Ectodermal cell (in vitro differentiated cells): ENCODE measurements around the gene ELP1.
"Not testable (repeated sequence)": the region's sequence is repeated elsewhere in the genome, so short reads cannot be mapped to it uniquely, and the experiment has no call there.

Experiments used
- H3K27ac ChIP-seq: 2 replicates; pipeline ENCODE4 v1.7.0; 2013; ENCODE audit warnings: mild to moderate bottlenecking, low read depth, low read length; ENCODE audit not compliant: insufficient read depth, poor library complexity, severe bottlenecking
- H3K27me3 ChIP-seq: 2 replicates; pipeline ENCODE4 v1.7.0; 2013; ENCODE audit warnings: mild to moderate bottlenecking, low read length; ENCODE audit not compliant: insufficient read depth, control insufficient read depth, poor library complexity, severe bottlenecking
- H3K36me3 ChIP-seq: one replicate; pipeline ENCODE4 v1.7.0; 2013; ENCODE audit warnings: low read length; ENCODE audit not compliant: control insufficient read depth, insufficient read depth
- H3K4me1 ChIP-seq: one replicate; pipeline ENCODE4 v1.7.0; 2013; ENCODE audit warnings: low read length; ENCODE audit not compliant: control insufficient read depth, insufficient read depth
- H3K4me3 ChIP-seq: 2 replicates; pipeline ENCODE4 v1.7.0; 2013; ENCODE audit warnings: low read depth, low read length, control low read depth; ENCODE audit not compliant: insufficient read depth
- H3K9me3 ChIP-seq: 2 replicates; pipeline ENCODE4 v1.7.0; 2013; ENCODE audit warnings: mild to moderate bottlenecking, low read length, moderate library complexity; ENCODE audit not compliant: control insufficient read depth
- WGBS, 2 experiments: methylation state at CpG; one replicate each; pipeline ENCODE4 v1.1.7; 2013; ENCODE audit warnings: missing lambda C conversion rate in 2 of 2; 5-methylcytosine and 5-hydroxymethylcytosine counted together

Gene ELP1

GRCh38 chr9:108855529-108855886 lies 78.4 kb downstream of the ELP1 start:
- no peak overlapping the region for H3K27ac ChIP-seq
- 93 to 97% methylated on average over 25 of the region's 25 CpGs for WGBS, 2 experiments
- H3K27me3 ChIP-seq, result no peaks in the 10 kb centered on the region
- no peaks in the 10 kb centered on the region for H3K9me3 ChIP-seq
- H3K36me3 ChIP-seq, result no peaks in the 10 kb centered on the region
- no peak overlapping the region for H3K4me3 ChIP-seq
- peaks cover 3% of the 10 kb centered on the region for H3K4me1 ChIP-seq

- H3K4me3 ChIP-seq, result no peak overlapping the region
- H3K4me1 ChIP-seq, result peaks cover 3% of the 10 kb centered on the region
- WGBS, 2 experiments, result 96% methylated on average over 59 of the region's 59 CpGs
- H3K27ac ChIP-seq, result no peak overlapping the region
- no peaks in the 10 kb centered on the region for H3K36me3 ChIP-seq
- no peaks in the 10 kb centered on the region for H3K9me3 ChIP-seq
- H3K27me3 ChIP-seq, result no peaks in the 10 kb centered on the region
Measured at GRCh38 chr9:108854641-108855528, 79.0 kb downstream of the ELP1 start.

GRCh38 chr9:108854094-108854493 lies 79.8 kb downstream of the ELP1 start:
- H3K4me1 ChIP-seq, result peaks cover 3% of the 10 kb centered on the region
- H3K9me3 ChIP-seq, result no peaks in the 10 kb centered on the region
- no peak overlapping the region for H3K27ac ChIP-seq
- no peak overlapping the region for H3K4me3 ChIP-seq
- no peaks in the 10 kb centered on the region for H3K27me3 ChIP-seq
- WGBS, 2 experiments, result 84 to 94% methylated on average over 3 of the region's 3 CpGs
- H3K36me3 ChIP-seq, result no peaks in the 10 kb centered on the region

- WGBS, 2 experiments, result 68 to 82% methylated on average over 1 of the region's 1 CpG
- Histone ChIP-seq H3K4me1 (peaks cover 3% of the 10 kb centered on the region), H3K4me3 (no peak overlapping the region), H3K27ac (no peak overlapping the region), H3K27me3 (no peaks in the 10 kb centered on the region), H3K9me3 (no peaks in the 10 kb centered on the region), H3K36me3 (no peaks in the 10 kb centered on the region)
Measured at GRCh38 chr9:108852079-108852478, 81.8 kb downstream of the ELP1 start.

GRCh38 chr9:108851138-108851537 lies 82.8 kb downstream of the ELP1 start:
- Histone ChIP-seq H3K36me3 (no peaks in the 10 kb centered on the region), H3K4me3 (no peak overlapping the region), H3K27ac (no peak overlapping the region), H3K27me3 (no peaks in the 10 kb centered on the region), H3K4me1 (peaks cover 3% of the 10 kb centered on the region), H3K9me3 (no peaks in the 10 kb centered on the region)
- 95 to 97% methylated on average over 3 of the region's 3 CpGs for WGBS, 2 experiments

- H3K27me3 ChIP-seq, result no peaks in the 10 kb centered on the region
- no peak overlapping the region for H3K27ac ChIP-seq
- no peaks in the 10 kb centered on the region for H3K9me3 ChIP-seq
- H3K36me3 ChIP-seq, result no peaks in the 10 kb centered on the region
- peaks cover 3% of the 10 kb centered on the region for H3K4me1 ChIP-seq
- WGBS, 2 experiments, result 88 to 97% methylated on average over 1 to 3 of the region's 3 CpGs
- no peak overlapping the region for H3K4me3 ChIP-seq
Measured at GRCh38 chr9:108850293-108850897, 83.5 kb downstream of the ELP1 start.

- H3K36me3 ChIP-seq, H3K4me3 ChIP-seq, H3K27ac ChIP-seq, H3K4me1 ChIP-seq, H3K27me3 ChIP-seq, H3K9me3 ChIP-seq: not testable (repeated sequence)
- WGBS, 2 experiments, result 92 to 95% methylated on average over 8 of the region's 8 CpGs
Measured at GRCh38 chr9:108848296-108848695, 85.6 kb downstream of the ELP1 start.

GRCh38 chr9:108845947-108846346 lies 88.0 kb downstream of the ELP1 start:
- H3K4me3 ChIP-seq, result no peak overlapping the region
- H3K36me3 ChIP-seq, result no peaks in the 10 kb centered on the region
- H3K9me3 ChIP-seq, result no peaks in the 10 kb centered on the region
- H3K27me3 ChIP-seq, result no peaks in the 10 kb centered on the region
- no peak overlapping the region for H3K27ac ChIP-seq
- no peaks in the 10 kb centered on the region for H3K4me1 ChIP-seq
- no CpG with 5 or more reads among the region's 2 CpGs for WGBS, 2 experiments

GRCh38 chr9:108845507-108845906 lies 88.4 kb downstream of the ELP1 start:
- H3K4me1 ChIP-seq, result no peaks in the 10 kb centered on the region
- 95 to 96% methylated on average over 5 of the region's 5 CpGs for WGBS, 2 experiments
- no peaks in the 10 kb centered on the region for H3K27me3 ChIP-seq
- H3K4me3 ChIP-seq, result no peak overlapping the region
- H3K27ac ChIP-seq, result no peak overlapping the region
- no peaks in the 10 kb centered on the region for H3K9me3 ChIP-seq
- no peaks in the 10 kb centered on the region for H3K36me3 ChIP-seq

- H3K27ac ChIP-seq, result no peak overlapping the region
- WGBS, 2 experiments, result 93 to 96% methylated on average over 2 of the region's 2 CpGs
Measured at GRCh38 chr9:108844856-108845255, 89.1 kb downstream of the ELP1 start.

More at GRCh38 chr9:108844856-108845255, 89.1 kb downstream of the ELP1 start:
- no peaks in the 10 kb centered on the region for H3K9me3 ChIP-seq
- H3K4me1 ChIP-seq, result no peaks in the 10 kb centered on the region
- H3K4me3 ChIP-seq, result no peak overlapping the region
- H3K27me3 ChIP-seq, result no peaks in the 10 kb centered on the region
- H3K36me3 ChIP-seq, result no peaks in the 10 kb centered on the region
